Measurements from ENCODE around the gene ASPN.

ASPN gene

GRCh38 chr9:92439921-92440750 lies 42.2 kb downstream of the ASPN start:
- no peak overlapping the region for H3K4me3 ChIP-seq
- TF ChIP-seq CTCF (IDR thresholded peaks at IDR 0.05) = no peak
- no peak overlapping the region for H3K27ac ChIP-seq
- DNase-seq (ENCODE audit: low spot score) = no peak

GRCh38 chr9:92438900-92439526 lies 43.3 kb downstream of the ASPN start:
- Histone ChIP-seq H3K27ac (no peak overlapping the region), H3K4me3 (no peak overlapping the region)
- TF ChIP-seq CTCF (IDR thresholded peaks at IDR 0.05) = peak; percentile 39
- DNase-seq (ENCODE audit: low spot score) = no peak

GRCh38 chr9:92435263-92435662 lies 47.0 kb downstream of the ASPN start:
- no peak for TF ChIP-seq CTCF (IDR thresholded peaks at IDR 0.05)
- Histone ChIP-seq H3K27ac (no peak overlapping the region), H3K4me3 (no peak overlapping the region)
- DNase-seq (ENCODE audit: low spot score) = no peak

- H3K27ac ChIP-seq = no peak overlapping the region
- no peak for TF ChIP-seq CTCF (IDR thresholded peaks at IDR 0.05)
- H3K4me3 ChIP-seq = no peak overlapping the region
- no peak for DNase-seq (ENCODE audit: low spot score)
These were observed 49.2 kb downstream of the ASPN start for GRCh38 chr9:92432972-92433548.

- Histone ChIP-seq H3K27ac (no peak overlapping the region), H3K4me3 (no peak overlapping the region)
- no peak for DNase-seq (ENCODE audit: low spot score)
- no peak for TF ChIP-seq CTCF (IDR thresholded peaks at IDR 0.05)
These were observed 50.0 kb downstream of the ASPN start for GRCh38 chr9:92432350-92432749.

GRCh38 chr9:92429836-92430235 lies 52.5 kb downstream of the ASPN start:
- DNase-seq (ENCODE audit: low spot score) = no peak
- no peak overlapping the region for H3K27ac ChIP-seq
- TF ChIP-seq CTCF (IDR thresholded peaks at IDR 0.05) = no peak
- H3K4me3 ChIP-seq = no peak overlapping the region

Measured in coronary artery (tissue), 2 donors.